ENCODE results near the gene BTG1.
A peak's percentile ranks its signal among the peaks of the same experiment; 100 is the strongest.
"Not testable (repeated sequence)": the region's sequence is repeated elsewhere in the genome, so short reads cannot be mapped to it uniquely, and the experiment has no call there.

BTG1 gene

DNA sequence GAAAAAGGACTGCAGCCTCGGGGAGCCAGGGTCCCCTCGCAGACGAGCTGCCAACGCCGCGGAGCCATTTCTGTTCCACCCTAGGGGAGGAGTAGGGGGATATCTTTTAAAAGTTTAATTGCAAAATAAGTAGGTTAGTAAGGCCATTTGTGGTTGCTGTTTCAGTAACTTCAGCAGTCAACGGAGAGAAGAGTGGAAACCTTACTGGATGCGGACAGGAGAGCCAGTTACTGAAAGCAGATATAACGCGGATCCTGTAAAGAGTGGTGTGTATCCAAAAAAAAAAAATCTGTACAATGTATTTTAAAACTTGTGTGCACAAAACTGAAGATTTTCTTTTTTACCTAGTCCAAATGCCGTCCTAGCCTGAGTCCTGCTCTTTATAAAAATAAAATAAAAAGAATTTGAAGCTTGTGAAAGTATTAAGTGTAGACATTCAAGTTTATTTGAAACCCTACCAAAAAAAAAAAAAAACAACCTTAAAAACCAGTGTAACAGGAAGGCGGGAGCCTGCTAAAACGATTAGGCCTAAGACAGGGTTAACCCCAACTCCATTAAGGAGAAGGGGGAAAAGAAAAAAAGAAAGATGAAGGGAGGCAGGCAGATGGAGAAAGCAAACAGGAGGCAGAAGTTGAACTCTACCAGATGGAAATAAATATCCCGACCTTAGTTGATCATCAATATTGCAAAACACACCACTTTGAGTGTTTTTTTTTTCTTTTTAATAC lies 1.0 kb upstream of the BTG1 start:
- no peak for DNase-seq

- no peak for DNase-seq
Measured at GRCh38 chr12:92145481-92145730, 240 bp downstream of the BTG1 start.

GRCh38 chr12:92144631-92145480 lies 790 bp downstream of the BTG1 start:
- peak; percentile 34 for DNase-seq

GRCh38 chr12:92143686-92144630 lies 1.7 kb downstream of the BTG1 start:
- DNase-seq = peak; percentile 89

DNA sequence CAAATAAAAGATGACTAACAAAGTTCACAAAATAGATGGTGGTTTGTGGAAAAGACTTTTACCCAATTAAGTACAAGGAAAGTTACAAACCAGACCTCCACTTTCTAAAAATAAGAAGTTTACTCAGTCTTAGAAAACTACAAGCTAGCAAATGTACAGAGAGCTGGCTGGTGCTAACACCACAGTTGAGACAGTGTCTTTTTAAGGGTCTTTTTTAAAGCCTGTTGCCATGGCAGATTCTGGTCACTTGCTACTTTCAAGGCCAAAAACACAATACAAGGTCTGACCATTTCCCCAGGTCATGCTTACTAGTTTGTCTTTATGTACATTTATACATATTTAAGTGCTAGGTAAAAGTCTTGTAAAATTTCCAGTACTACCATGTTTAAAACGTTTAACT lies 2.4 kb downstream of the BTG1 start:
- DNase-seq = no peak

GRCh38 chr12:92142251-92142926 lies 3.3 kb downstream of the BTG1 start:
- DNase-seq = no peak

GRCh38 chr12:92141591-92142121 lies 4.0 kb downstream of the BTG1 start:
- DNase-seq = no peak

DNA sequence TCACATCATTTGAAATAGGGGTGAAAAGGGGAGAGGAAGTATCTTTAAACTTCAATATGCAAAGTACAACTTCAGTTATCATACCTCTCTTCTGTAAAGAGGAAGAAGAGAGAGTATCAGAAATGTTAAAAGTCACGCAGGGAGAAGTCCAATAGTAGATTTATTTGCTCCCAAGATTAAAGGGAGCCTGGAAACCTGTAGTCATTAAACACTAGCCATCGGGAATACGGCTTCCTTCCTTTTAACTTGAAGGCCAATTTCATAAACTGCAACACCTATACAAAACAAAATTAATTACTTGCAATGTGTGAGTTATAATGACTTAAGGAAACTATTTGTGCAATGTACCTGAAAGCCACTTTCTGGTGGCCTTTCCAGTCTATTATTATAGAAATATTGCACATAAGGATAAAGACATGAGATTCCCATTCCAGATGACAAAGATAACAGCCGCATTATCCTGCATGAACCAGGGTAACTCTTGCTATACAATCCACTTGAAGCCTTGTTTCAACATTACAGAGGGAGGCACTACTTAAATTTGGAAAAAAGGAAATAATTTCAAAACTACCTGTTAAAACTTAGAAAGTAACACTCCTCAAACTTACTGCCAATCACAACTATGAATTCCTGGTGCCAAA lies 4.6 kb downstream of the BTG1 start:
- no peak for DNase-seq

GRCh38 chr12:92140156-92140555 lies 5.5 kb downstream of the BTG1 start:
- no peak for DNase-seq

DNA sequence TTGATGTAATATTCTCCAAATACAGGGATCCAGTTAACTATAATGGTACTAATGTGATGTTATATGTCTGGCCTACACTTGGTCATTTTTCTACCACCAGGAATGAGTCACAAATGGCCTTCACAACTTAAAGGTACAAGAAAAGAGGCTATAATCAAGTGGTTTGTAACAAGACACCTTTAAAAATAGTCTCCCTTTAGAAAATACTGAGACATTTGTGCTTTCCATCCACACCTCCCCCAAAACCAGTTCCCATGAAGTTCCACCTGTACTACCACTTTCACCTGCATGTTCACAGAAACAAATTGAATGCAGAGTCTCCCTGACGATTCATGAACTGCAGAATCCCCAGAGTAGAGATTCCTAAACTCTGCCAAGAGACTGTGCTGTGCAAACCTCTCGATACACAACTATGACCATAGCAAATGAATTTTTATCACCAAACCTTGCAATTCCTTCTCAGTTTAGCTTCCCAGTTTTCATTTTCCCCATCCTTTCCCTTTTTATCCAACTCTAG lies 6.0 kb downstream of the BTG1 start:
- no peak for DNase-seq

DNA sequence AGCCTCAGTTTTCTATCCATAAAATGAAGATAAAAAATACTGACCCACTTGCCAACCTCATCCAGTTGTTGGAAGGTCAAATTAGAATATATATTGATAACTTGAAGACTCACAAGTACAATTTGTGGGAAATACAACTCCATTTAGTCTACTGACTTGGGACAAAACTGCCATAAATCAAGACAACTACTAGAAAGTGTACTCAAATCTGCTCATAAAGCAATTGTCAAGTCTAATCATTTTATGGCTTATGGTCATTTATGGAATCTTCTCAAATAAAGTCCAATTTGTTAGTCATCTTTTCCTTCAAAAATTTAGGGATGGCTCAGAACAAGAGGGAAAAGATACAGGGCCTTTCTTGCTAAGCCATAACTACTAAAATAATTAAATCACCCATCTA lies 7.0 kb downstream of the BTG1 start:
- no peak for DNase-seq

DNA sequence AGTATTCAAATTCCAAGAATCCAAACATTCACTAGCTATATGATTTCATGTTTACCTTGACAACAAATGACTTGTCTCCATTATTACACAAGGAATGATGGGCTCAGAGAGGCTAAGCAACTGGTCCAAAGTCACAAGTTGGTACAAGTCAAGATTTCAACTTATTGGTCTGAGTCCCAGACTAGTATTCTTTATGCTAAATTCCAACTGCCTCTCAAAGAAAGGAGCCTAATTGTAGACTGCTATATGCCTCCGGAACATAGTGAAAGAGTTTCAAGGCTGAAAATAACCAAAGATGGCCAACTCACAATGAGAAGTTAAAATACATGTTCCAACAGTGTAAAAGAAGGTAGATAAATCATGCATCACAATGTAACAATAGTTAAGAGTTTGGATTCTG lies 7.5 kb downstream of the BTG1 start:
- DNase-seq = no peak

- no peak for DNase-seq
Measured at GRCh38 chr12:92136965-92137721, 8.5 kb downstream of the BTG1 start.

DNA sequence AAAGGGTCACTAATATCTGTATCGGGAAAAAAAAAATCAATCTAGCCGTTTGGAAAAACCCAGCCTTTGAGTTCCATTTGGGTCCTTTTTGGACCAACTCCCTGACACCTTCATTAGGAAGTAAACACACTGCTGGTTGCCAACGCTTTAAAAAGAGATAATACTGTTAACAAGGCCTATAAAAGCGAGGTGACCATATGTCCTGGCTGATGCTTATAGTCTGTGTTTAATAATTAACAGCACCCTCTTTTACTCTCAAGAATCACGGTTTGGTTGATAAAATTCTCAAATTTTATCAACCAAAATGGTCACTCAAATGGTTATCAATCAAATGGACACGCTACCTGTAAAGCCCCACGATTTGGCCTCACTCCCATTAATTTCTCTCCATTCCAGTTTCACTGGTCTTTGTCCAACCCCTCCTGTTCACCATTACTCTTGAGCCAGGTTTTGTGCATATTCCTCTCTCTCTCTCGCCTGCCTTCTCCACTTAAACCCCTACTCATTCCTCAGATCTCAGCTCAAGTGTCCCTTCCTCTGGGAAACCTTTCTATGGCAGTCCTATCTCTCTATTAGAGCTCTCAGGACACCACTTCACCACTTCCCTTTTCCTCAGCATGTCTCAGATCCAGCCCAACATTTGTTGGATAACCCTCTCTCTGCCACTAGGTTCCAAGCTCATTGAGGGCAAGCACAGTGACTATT lies 9.5 kb downstream of the BTG1 start:
- no peak for DNase-seq

DNA sequence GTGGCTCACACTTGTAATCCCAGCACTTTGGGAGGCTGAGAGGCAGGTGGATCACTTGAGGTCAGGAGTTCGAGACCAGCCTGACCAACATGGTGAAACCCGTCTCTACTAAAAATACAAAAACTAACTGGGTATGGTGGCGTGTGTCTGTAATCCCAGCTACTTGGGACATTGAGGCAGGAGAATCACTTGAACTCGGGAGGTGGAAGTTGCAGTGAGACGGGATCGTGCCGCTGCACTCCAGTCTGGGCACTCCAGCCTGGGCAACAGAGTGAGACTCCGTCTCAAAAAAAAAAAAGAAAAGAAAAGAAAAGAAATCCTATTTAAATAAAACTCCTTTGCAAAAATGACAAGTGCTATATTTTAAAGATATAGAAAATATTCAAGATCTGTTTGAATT lies 10.1 kb downstream of the BTG1 start:
- not testable (repeated sequence) for DNase-seq

DNA sequence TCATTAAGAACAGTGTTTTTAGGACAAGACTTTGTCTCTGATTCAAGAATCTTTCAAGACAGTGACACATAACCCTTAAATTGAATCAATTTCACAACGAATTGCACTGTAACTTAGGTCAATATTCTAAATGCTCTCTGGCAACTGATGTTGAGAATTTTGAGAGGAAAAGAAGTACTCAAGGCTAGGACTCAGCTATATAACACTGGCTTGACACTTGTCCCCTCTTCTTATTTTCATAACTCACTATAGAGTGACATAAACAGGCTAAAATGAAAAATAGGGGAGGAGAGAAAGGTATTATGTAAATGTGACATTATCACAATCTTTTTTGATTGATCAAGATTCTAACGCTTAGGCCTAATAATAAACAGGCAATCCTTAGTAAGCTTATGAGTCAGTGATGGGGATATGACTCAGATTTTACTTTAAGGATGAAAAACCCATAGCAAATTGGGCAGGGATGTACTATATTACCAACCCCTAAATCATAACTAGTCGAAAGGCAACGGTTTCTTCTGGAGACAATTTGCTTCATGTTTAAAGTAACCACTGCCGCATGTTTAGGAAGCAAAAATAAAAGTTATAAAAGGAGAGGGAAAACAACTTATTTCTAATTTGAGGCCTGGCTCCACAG lies 10.9 kb downstream of the BTG1 start:
- DNase-seq = no peak

DNA sequence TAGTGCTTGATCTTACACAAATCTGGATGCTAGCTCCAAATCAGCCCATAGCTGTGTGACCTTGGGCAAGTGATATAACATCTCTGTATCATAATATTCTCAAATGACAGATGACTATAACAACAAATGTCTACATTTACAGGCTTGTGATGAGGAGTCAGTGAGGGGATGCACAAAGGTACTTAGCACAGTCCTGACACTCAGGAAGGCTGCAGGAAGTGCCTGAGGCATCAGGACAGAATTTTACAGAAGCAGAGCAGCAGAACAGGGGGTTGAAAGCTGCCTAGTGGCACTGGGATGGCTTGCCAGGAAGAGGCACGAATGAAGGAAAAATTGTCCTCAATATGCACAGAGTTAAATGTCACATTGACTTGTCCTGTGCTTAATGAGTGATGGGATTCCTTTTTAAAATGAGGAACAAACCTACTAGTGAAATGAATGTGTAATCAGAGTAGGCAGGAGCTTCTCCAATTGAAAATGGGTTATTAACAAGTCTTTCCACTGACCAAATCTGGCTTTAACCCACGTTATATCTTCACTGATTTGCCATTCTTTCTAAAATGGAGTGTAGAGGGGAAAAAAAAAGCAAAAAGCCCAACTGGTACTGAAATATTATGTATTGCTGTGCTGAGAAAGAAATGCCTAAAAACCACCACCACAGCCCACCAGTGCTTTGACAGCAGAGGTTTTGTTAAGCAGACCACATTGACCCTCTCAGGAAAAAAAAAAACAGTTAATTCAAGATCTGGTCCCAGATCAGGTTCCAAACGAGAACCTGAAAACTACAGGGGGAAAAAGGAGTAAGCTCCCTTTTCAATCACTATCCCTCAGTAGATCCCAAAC lies 11.6 kb downstream of the BTG1 start:
- DNase-seq = no peak

- DNase-seq = no peak
Measured at GRCh38 chr12:92133171-92133570, 12.5 kb downstream of the BTG1 start.

- no peak for DNase-seq
Measured at GRCh38 chr12:92132288-92132687, 13.4 kb downstream of the BTG1 start.
